GM12878 (cell line): ENCODE data around the gene COX19. TPM values are rescaled to one million over a fixed set of nuclear protein-coding genes. Genes with fewer than 3 reads are reported as not detected.

Experiments
- ATAC-seq: fragments of 200-7000 bp; cut with Tn5 transposase; 3 replicates; pipeline ENCODE4 v1.9.1; 2020; ENCODE audit warnings: mild to moderate bottlenecking, moderate library complexity
- BruUV-seq: library from RNA; stranded (reverse); fragments of 400-500 nt; replicated peaks from 2 replicates; lab custom pipeline; 2021; lab: Mats Ljungman, UMichigan
- CTCF ChIA-PET: fragments of 300-600 bp; sonication (Branson Sonifier 250); formaldehyde crosslinking; extraction: SDS; loops from one replicate; lab custom pipeline; 2021; ENCODE audit warnings: inconsistent platforms; lab: Yijun Ruan, JAX
- POLR2A ChIA-PET: fragments of 350-600 bp; formaldehyde crosslinking; extraction: SDS; loops from one replicate; lab custom pipeline; 2021; ENCODE audit warnings: inconsistent platforms; lab: Charles Lee
- RAD21 ChIA-PET: fragments of 300-600 bp; sonication (Branson Sonifier 250); formaldehyde crosslinking; loops from one replicate; lab custom pipeline; 2023; ENCODE audit warnings: antibody characterized with exemption; ENCODE audit not compliant: unreplicated experiment; lab: Charles Lee
- SMC1A ChIA-PET: fragments of 300-600 bp; sonication (Branson Sonifier 250); formaldehyde crosslinking; loops from one replicate; lab custom pipeline; 2023; ENCODE audit not compliant: unreplicated experiment, uncharacterized antibody; lab: Charles Lee
- DNase-seq: peaks from one replicate; pipeline ENCODE4 v3.0.0-alpha.2; 2011; ENCODE audit warnings: low read depth, low spot score
- FAIRE-seq: peaks from 3 replicates; lab custom pipeline; 2011; peaks lifted over from hg19 to GRCh38; lab: Jason Lieb, UNC
- H2AFZ ChIP-seq: 2 replicates; pipeline ENCODE4 v1.6.0; 2011; ENCODE audit warnings: low read depth, low read length, control low read depth; ENCODE audit not compliant: control insufficient read depth
- H3K27ac ChIP-seq: 2 replicates; pipeline ENCODE4 v1.5.1; 2011; ENCODE audit warnings: control low read depth; ENCODE audit not compliant: control insufficient read depth, insufficient read depth
- H3K27me3 ChIP-seq, 2 experiments: replicated peaks in 1 of 2; 2 replicates each; pipeline versions ENCODE4 v1.6.0 to v1.6.1; 2011; ENCODE audit warnings: low read length in 1 of 2; ENCODE audit not compliant: control insufficient read depth in 2 of 2, insufficient read depth in 2 of 2
- H3K36me3 ChIP-seq, 2 experiments: 2 replicates each; pipeline ENCODE4 v1.5.1; 2011; ENCODE audit warnings: low read length in 1 of 2; ENCODE audit not compliant: control insufficient read depth in 2 of 2, insufficient read depth in 2 of 2
- H3K4me1 ChIP-seq: 2 replicates; pipeline ENCODE4 v1.6.1; 2011; ENCODE audit warnings: mild to moderate bottlenecking, low read length, moderate library complexity, mixed read lengths; ENCODE audit not compliant: control insufficient read depth, insufficient read depth
- H3K4me2 ChIP-seq: 2 replicates; pipeline ENCODE4 v1.6.0; 2011; ENCODE audit warnings: control low read depth; ENCODE audit not compliant: control insufficient read depth, insufficient read depth
- H3K4me3 ChIP-seq: fragments of 200-600 bp; sonication (generic); 2 replicates; pipeline ENCODE4 v1.5.1; 2016
- H3K79me2 ChIP-seq: 2 replicates; pipeline ENCODE4 v1.6.0; 2011; ENCODE audit warnings: low read length; ENCODE audit not compliant: control insufficient read depth, insufficient read depth
- H3K9ac ChIP-seq: 2 replicates; pipeline ENCODE4 v1.8.0; 2011; ENCODE audit warnings: low read length, control low read depth, mixed read lengths; ENCODE audit not compliant: control insufficient read depth, insufficient read depth
- H3K9me3 ChIP-seq: replicated peaks from 3 replicates; pipeline ENCODE4 v1.5.1; 2011; ENCODE audit warnings: mild to moderate bottlenecking, low read length; ENCODE audit not compliant: control insufficient read depth, insufficient read depth
- H4K20me1 ChIP-seq: 2 replicates; pipeline ENCODE4 v1.6.0; 2011; ENCODE audit not compliant: control insufficient read depth, insufficient read depth
- BCL11A ChIP-seq: IDR thresholded peaks from 2 replicates; pipeline ENCODE4 v1.6.1; 2011; ENCODE audit warnings: low read depth, low read length
- CREB1 ChIP-seq: IDR thresholded peaks from 2 replicates; pipeline ENCODE4 v1.6.1; 2012; ENCODE audit warnings: low read depth, mild to moderate bottlenecking, inconsistent platforms
- CTCF ChIP-seq, 3 experiments: IDR thresholded peaks in 2 of 3; conservative IDR thresholded peaks in 1 of 3; 2 replicates each; pipeline ENCODE4 v1.5.1; 2011; ENCODE audit warnings: low read depth in 3 of 3, low read length in 3 of 3, mild to moderate bottlenecking in 3 of 3, control low read depth in 2 of 3, moderate library complexity in 2 of 3, inconsistent platforms in 1 of 3, mixed read lengths in 1 of 3; ENCODE audit not compliant: control insufficient read depth in 2 of 3, insufficient read depth in 1 of 3; ENCODE audit errors: extremely low read depth in 1 of 3
- EGR1 ChIP-seq, 2 experiments: IDR thresholded peaks; 1 replicate in 1 of 2; 2 replicates in 1 of 2; pipeline ENCODE4 v1.6.1; 2011 to 2012; ENCODE audit warnings: low read depth in 2 of 2, low read length in 2 of 2, borderline replicate concordance in 1 of 2, mild to moderate bottlenecking in 1 of 2, moderate library complexity in 1 of 2
- IKZF1 ChIP-seq: fragments of 450-650 bp; conservative IDR thresholded peaks from 2 replicates; pipeline ENCODE4 v1.6.1; 2017; ENCODE audit warnings: antibody characterized with exemption, mild to moderate bottlenecking
- JUND ChIP-seq: IDR thresholded peaks from 2 replicates; pipeline ENCODE4 v1.6.1; 2012; ENCODE audit warnings: low read depth, mild to moderate bottlenecking, low read length, improper control_type of control experiment, moderate library complexity
- MTA3 ChIP-seq: IDR thresholded peaks from 2 replicates; pipeline ENCODE4 v1.6.1; 2012; ENCODE audit warnings: low read length, inconsistent platforms, borderline replicate concordance
- SIX5 ChIP-seq: IDR thresholded peaks from 2 replicates; pipeline ENCODE4 v1.6.1; 2011; ENCODE audit warnings: mild to moderate bottlenecking, low read depth, low read length, moderate library complexity; ENCODE audit not compliant: severe bottlenecking
- SMAD5 ChIP-seq: IDR thresholded peaks from 2 replicates; pipeline ENCODE4 v1.6.1; 2016; ENCODE audit warnings: antibody characterized with exemption, low read depth
- TAF1 ChIP-seq: IDR thresholded peaks from 2 replicates; pipeline ENCODE4 v1.6.1; 2011; ENCODE audit warnings: mild to moderate bottlenecking, low read depth, low read length, borderline replicate concordance
- TCF12 ChIP-seq: IDR thresholded peaks from 2 replicates; pipeline ENCODE4 v1.6.1; 2011; ENCODE audit warnings: low read depth, mild to moderate bottlenecking, low read length
- ZBED1 ChIP-seq: IDR thresholded peaks from 2 replicates; pipeline ENCODE4 v1.6.1; 2016; ENCODE audit warnings: borderline replicate concordance
- ZNF217 ChIP-seq: fragments of 450-650 bp; IDR thresholded peaks from 2 replicates; pipeline ENCODE4 v1.6.1; 2017; ENCODE audit warnings: antibody characterized with exemption, mild to moderate bottlenecking
- WGBS: methylation state at CpG from one replicate; pipeline ENCODE4 v1.1.6; 2016; ENCODE audit warnings: low lambda C conversion rate; ENCODE audit not compliant: insufficient replicate concordance, insufficient coverage; ENCODE audit errors: missing lambda C conversion rate; 5-methylcytosine and 5-hydroxymethylcytosine counted together
- in situ Hi-C: fragments of 300-500 bp; cut with MboI; formaldehyde crosslinking; loops from 9 replicates; pipeline ENCODE4 v1.14.3; 2018; ENCODE audit warnings: mixed read lengths
- intact Hi-C: fragments of 100-400 bp; cut with micrococcal nuclease; formaldehyde crosslinking; loops from one replicate; pipeline ENCODE4 v1.14.2; 2022; ENCODE audit not compliant: unreplicated experiment
- polyA plus RNA-seq, 11 experiments: library from polyadenylated mRNA; depleted of rRNA in 4 of 11; unstranded in 6 of 11; stranded (reverse) in 5 of 11; fragments of >200 nt; fragmentation: Nextera tagmentation in 4 of 11; fragmentation: Illumina TruSeq in 1 of 11; extraction: Ambion mirVana in 4 of 11; extraction: Trizol in 1 of 11; gene quantifications; 1 replicate in 1 of 11; 2 replicates in 10 of 11; pipeline versions ENCODE4 v1.2.1 to v1.2.3, GENCODE V29; 2011 to 2016; ENCODE audit warnings: inconsistent platforms in 2 of 11, missing spikeins in 2 of 11, low read depth in 1 of 11
- total RNA-seq, 4 experiments: library from RNA; depleted of rRNA in 3 of 4; stranded (reverse); fragments of >200 nt in 3 of 4; fragmentation: Illumina TruSeq in 1 of 4; extraction: Trizol in 1 of 4; gene quantifications; 2 replicates each; pipeline versions ENCODE4 v1.2.1 to v1.2.3, GENCODE V29; 2013 to 2021
- TF ChIP-seq, protein P1 (sequence below): fragments of 450-650 bp; IDR thresholded peaks from 2 replicates; pipeline ENCODE4 v1.6.1; 2016; ENCODE audit warnings: mild to moderate bottlenecking, moderate library complexity, borderline replicate concordance

The COX19 gene
- total and polyA plus RNA-seq, 10 of the 15 experiments (the other 5 are each of a cell fraction or from before 2014, with no cell fraction given) = 3.7 to 17.9 (median 10.8) TPM

- no peaks in the 10 kb centered on the region for H3K27me3 ChIP-seq
- intact Hi-C loops = loop anchor here (1.0 to 2.0 kb wide), 4 partner anchors 13 to 142 kb away; no protein-coding TSS in a partner anchor
- ChIA-PET CTCF (interaction anchor here (0.9 to 2.9 kb wide), 8 partner anchors 14 to 254 kb away, joined by 3 to 20 read pairs (median 4); partner anchors contain the start of gene COX19), SMC1A (interaction anchor here (0.8 to 1.9 kb wide), 6 partner anchors 14 to 69 kb away, joined by 3 to 16 read pairs (median 3); no protein-coding TSS in a partner anchor), POLR2A (interaction anchor here (0.5 to 2.7 kb wide), 10 partner anchors 13 to 1489 kb away, joined by 3 to 13 read pairs (median 4); partner anchors contain the start of gene ADAP1), RAD21 (interaction anchor here (0.9 to 2.0 kb wide), 13 partner anchors 8 to 181 kb away, joined by 3 to 18 read pairs (median 4); no protein-coding TSS in a partner anchor)
- peak overlapping the region; percentile 90 for H3K9ac ChIP-seq
- peaks cover 49% of the 10 kb centered on the region for H3K4me1 ChIP-seq
- H2AFZ ChIP-seq = no peak overlapping the region; the same call in 1 of the 2 replicates
- H3K9me3 ChIP-seq = no peaks in the 10 kb centered on the region
- peak; percentile 81 for DNase-seq
- peak overlapping the region; percentile 99 for H3K27ac ChIP-seq
- in situ Hi-C loops = no loop called here
- peak; percentile 85 for ATAC-seq
- H3K79me2 ChIP-seq = peaks cover 11% of the 10 kb centered on the region
- BruUV-seq = TSS peak; percentile 99
- WGBS = under 1% methylated on average over 40 of the region's 40 CpGs
- H3K36me3 ChIP-seq = peaks cover 0 to 8% of the 10 kb centered on the region in 2 experiments; a peak in 2 of 4 replicates
- peak overlapping the region; percentile 72 for H3K4me3 ChIP-seq
- no peaks in the 10 kb centered on the region for H4K20me1 ChIP-seq
- H3K4me2 ChIP-seq = peak overlapping the region; percentile 99
- peak; percentile 99 for FAIRE-seq
- TF ChIP-seq SIX5 (no peak), TAF1 (peak; percentile 85), BCL11A (peak; percentile 65; the same call in 1 of the 2 replicates), MTA3 (peak; percentile 69; the same call in 1 of the 2 replicates), ZBED1 (peak; percentile 67; the same call in 1 of the 2 replicates), EGR1 (IDR thresholded peaks at IDR 0.05; ENCODE audit: borderline replicate concordance in 1 of 2, low read depth in 2 of 2, low read length in 2 of 2) (peak in 1 of 2 experiments; percentile 66; a peak in 1 of 3 replicates), JUND (0 out of 2 replicates have a peak, but pooled peaks have one; percentile 37), CREB1 (peak; percentile 73), IKZF1 (peak; percentile 95), CTCF (IDR thresholded peaks at IDR 0.05 in 2 of 3, conservative IDR thresholded peaks at IDR 0.05 in 1 of 3; ENCODE audit: control insufficient read depth in 2 of 3, extremely low read depth in 1 of 3, insufficient read depth in 1 of 3, low read depth in 3 of 3, low read length in 3 of 3) (no peak), SMAD5 (peak; percentile 71), TCF12 (peak; percentile 78), ZNF217 (peak; percentile 71; the same call in 1 of the 2 replicates)
- TF ChIP-seq, protein P1, sequence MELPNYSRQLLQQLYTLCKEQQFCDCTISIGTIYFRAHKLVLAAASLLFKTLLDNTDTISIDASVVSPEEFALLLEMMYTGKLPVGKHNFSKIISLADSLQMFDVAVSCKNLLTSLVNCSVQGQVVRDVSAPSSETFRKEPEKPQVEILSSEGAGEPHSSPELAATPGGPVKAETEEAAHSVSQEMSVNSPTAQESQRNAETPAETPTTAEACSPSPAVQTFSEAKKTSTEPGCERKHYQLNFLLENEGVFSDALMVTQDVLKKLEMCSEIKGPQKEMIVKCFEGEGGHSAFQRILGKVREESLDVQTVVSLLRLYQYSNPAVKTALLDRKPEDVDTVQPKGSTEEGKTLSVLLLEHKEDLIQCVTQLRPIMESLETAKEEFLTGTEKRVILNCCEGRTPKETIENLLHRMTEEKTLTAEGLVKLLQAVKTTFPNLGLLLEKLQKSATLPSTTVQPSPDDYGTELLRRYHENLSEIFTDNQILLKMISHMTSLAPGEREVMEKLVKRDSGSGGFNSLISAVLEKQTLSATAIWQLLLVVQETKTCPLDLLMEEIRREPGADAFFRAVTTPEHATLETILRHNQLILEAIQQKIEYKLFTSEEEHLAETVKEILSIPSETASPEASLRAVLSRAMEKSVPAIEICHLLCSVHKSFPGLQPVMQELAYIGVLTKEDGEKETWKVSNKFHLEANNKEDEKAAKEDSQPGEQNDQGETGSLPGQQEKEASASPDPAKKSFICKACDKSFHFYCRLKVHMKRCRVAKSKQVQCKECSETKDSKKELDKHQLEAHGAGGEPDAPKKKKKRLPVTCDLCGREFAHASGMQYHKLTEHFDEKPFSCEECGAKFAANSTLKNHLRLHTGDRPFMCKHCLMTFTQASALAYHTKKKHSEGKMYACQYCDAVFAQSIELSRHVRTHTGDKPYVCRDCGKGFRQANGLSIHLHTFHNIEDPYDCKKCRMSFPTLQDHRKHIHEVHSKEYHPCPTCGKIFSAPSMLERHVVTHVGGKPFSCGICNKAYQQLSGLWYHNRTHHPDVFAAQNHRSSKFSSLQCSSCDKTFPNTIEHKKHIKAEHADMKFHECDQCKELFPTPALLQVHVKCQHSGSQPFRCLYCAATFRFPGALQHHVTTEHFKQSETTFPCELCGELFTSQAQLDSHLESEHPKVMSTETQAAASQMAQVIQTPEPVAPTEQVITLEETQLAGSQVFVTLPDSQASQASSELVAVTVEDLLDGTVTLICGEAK = peak; percentile 49; the same call in 1 of the 2 replicates
These were observed 52.0 kb downstream of the COX19 start for GRCh38 chr7:923108-924041.
